H1 (cell line): ENCODE results near the gene BEST2. TPM values are rescaled to one million over a fixed set of nuclear protein-coding genes. Genes with fewer than 3 reads are reported as not detected.

Source experiments
- CTCF ChIA-PET: fragments of 300-600 bp; sonication (Branson Sonifier 250); formaldehyde crosslinking; loops from one replicate; lab custom pipeline; 2021; ENCODE audit not compliant: partially characterized antibody; lab: Charles Lee
- POLR2A ChIA-PET: fragments of 300-600 bp; sonication (Branson Sonifier 250); formaldehyde crosslinking; loops from one replicate; lab custom pipeline; 2021; ENCODE audit warnings: inconsistent platforms; ENCODE audit not compliant: partially characterized antibody; lab: Charles Lee
- DNase-seq, 2 experiments: peaks; one replicate each; pipeline versions ENCODE4 v3.0.0 to v3.0.0-alpha.2; 2010 to 2022; ENCODE audit warnings: low spot score in 2 of 2, low read depth in 1 of 2, mixed read lengths in 1 of 2
- FAIRE-seq: peaks from 2 replicates; lab custom pipeline; 2011; peaks lifted over from hg19 to GRCh38; lab: Jason Lieb, UNC
- H2AFZ ChIP-seq: 2 replicates; pipeline ENCODE4 v1.8.1; 2012; ENCODE audit warnings: low read length, inconsistent platforms
- H2AK5ac ChIP-seq: 2 replicates; pipeline ENCODE4 v1.6.1; 2013; ENCODE audit warnings: low read depth, low read length
- H2BK120ac ChIP-seq: replicated peaks from 2 replicates; pipeline ENCODE3; 2013; ENCODE audit warnings: low read depth, low read length, inconsistent platforms
- H2BK12ac ChIP-seq: 2 replicates; pipeline ENCODE4 v1.6.1; 2013; ENCODE audit warnings: low read depth, low read length
- H2BK15ac ChIP-seq: 2 replicates; pipeline ENCODE4 v1.6.1; 2013; ENCODE audit warnings: low read length
- H2BK20ac ChIP-seq: 2 replicates; pipeline ENCODE4 v1.6.1; 2013; ENCODE audit warnings: low read length
- H2BK5ac ChIP-seq: 2 replicates; pipeline ENCODE4 v1.6.1; 2013; ENCODE audit warnings: low read depth, low read length
- H3K14ac ChIP-seq: 2 replicates; pipeline ENCODE4 v1.6.1; 2013; ENCODE audit warnings: inconsistent platforms; ENCODE audit not compliant: insufficient read length
- H3K18ac ChIP-seq: 2 replicates; pipeline ENCODE4 v1.6.1; 2013; ENCODE audit warnings: low read length; ENCODE audit errors: extremely low read depth
- H3K23ac ChIP-seq: 2 replicates; pipeline ENCODE4 v1.6.1; 2013; ENCODE audit warnings: inconsistent platforms; ENCODE audit not compliant: insufficient read length
- H3K23me2 ChIP-seq: 2 replicates; pipeline ENCODE4 v1.6.1; 2013; ENCODE audit warnings: low read depth, low read length
- H3K27ac ChIP-seq: 2 replicates; pipeline ENCODE4 v1.6.1; 2011; ENCODE audit warnings: low read depth, low read length, inconsistent platforms
- H3K27me3 ChIP-seq, 4 experiments: replicated peaks in 1 of 4; 1 replicate in 1 of 4; 2 replicates in 3 of 4; pipeline versions ENCODE4 v1.6.1 to v1.8.1; 2011 to 2013; ENCODE audit warnings: low read length in 3 of 4, mild to moderate bottlenecking in 3 of 4, inconsistent platforms in 2 of 4, mixed read lengths in 2 of 4, moderate library complexity in 1 of 4; ENCODE audit not compliant: control insufficient read depth in 3 of 4, insufficient read depth in 3 of 4; ENCODE audit errors: extremely low read depth in 1 of 4
- H3K36me3 ChIP-seq, 4 experiments: 2 replicates each; pipeline versions ENCODE4 v1.6.1 to v1.8.1; 2011 to 2013; ENCODE audit warnings: mild to moderate bottlenecking in 4 of 4, low read length in 3 of 4, moderate library complexity in 2 of 4, control low read depth in 1 of 4, inconsistent platforms in 1 of 4; ENCODE audit not compliant: insufficient read depth in 4 of 4, control insufficient read depth in 2 of 4
- H3K4ac ChIP-seq: replicated peaks from 2 replicates; pipeline ENCODE3; 2013; ENCODE audit warnings: low read length, low read depth, mixed read lengths, inconsistent platforms; ENCODE audit not compliant: insufficient read length
- H3K4me1 ChIP-seq, 4 experiments: replicated peaks in 1 of 4; 1 replicate in 1 of 4; 2 replicates in 3 of 4; pipeline versions ENCODE4 v1.6.1 to v1.8.1; 2011 to 2013; ENCODE audit warnings: low read length in 3 of 4, inconsistent platforms in 2 of 4, mixed read lengths in 1 of 4; ENCODE audit not compliant: insufficient read depth in 4 of 4, control insufficient read depth in 3 of 4
- H3K4me2 ChIP-seq, 2 experiments: 2 replicates each; pipeline versions ENCODE4 v1.6.1 to v1.8.1; 2011 to 2013; ENCODE audit warnings: low read depth in 2 of 2, low read length in 2 of 2, control low read depth in 1 of 2, inconsistent platforms in 1 of 2, mild to moderate bottlenecking in 1 of 2; ENCODE audit not compliant: insufficient read depth in 1 of 2
- H3K4me3 ChIP-seq, 4 experiments: fragments of 200-600, 300-600 bp in 1 of 4; sonication (generic), shearing (Covaris generic), sonication (Bioruptor Twin) in 1 of 4; 2 replicates each; pipeline versions ENCODE4 v1.5.1 to v1.8.1; 2011 to 2016; ENCODE audit warnings: low read length in 4 of 4, low read depth in 3 of 4, control low read depth in 2 of 4, inconsistent platforms in 2 of 4, mild to moderate bottlenecking in 2 of 4, mixed read lengths in 1 of 4, moderate library complexity in 1 of 4; ENCODE audit not compliant: insufficient read depth in 2 of 4; ENCODE audit errors: extremely low read depth in 1 of 4
- H3K56ac ChIP-seq: replicated peaks from 2 replicates; pipeline ENCODE3; 2013; ENCODE audit warnings: low read depth, mild to moderate bottlenecking, mixed read lengths, low read length, inconsistent platforms; ENCODE audit not compliant: insufficient read length
- H3K79me1 ChIP-seq: 2 replicates; pipeline ENCODE4 v1.6.1; 2013; ENCODE audit warnings: low read depth, low read length, control low read depth
- H3K79me2 ChIP-seq, 2 experiments: 2 replicates each; pipeline versions ENCODE4 v1.6.1 to v1.8.1; 2012 to 2013; ENCODE audit warnings: low read length in 2 of 2, mild to moderate bottlenecking in 2 of 2, inconsistent platforms in 1 of 2; ENCODE audit not compliant: insufficient read depth in 2 of 2, control insufficient read depth in 1 of 2
- H3K9ac ChIP-seq, 4 experiments: replicated peaks in 1 of 4; 1 replicate in 1 of 4; 2 replicates in 3 of 4; pipeline versions ENCODE4 v1.6.1 to v1.8.1; 2011 to 2013; ENCODE audit warnings: low read depth in 3 of 4, low read length in 3 of 4, control low read depth in 2 of 4, mild to moderate bottlenecking in 2 of 4, moderate library complexity in 2 of 4, inconsistent platforms in 1 of 4; ENCODE audit errors: extremely low read depth in 1 of 4
- H3K9me3 ChIP-seq, 2 experiments: 2 replicates each; pipeline versions ENCODE4 v1.6.1 to v1.8.1; 2012 to 2013; ENCODE audit warnings: mild to moderate bottlenecking in 2 of 2, moderate library complexity in 2 of 2, control low read depth in 1 of 2, inconsistent platforms in 1 of 2, low read depth in 1 of 2, low read length in 1 of 2, mixed read lengths in 1 of 2; ENCODE audit not compliant: insufficient read depth in 2 of 2
- H4K20me1 ChIP-seq, 2 experiments: replicated peaks in 1 of 2; 2 replicates each; pipeline versions ENCODE3 to v1.8.1; 2011 to 2013; ENCODE audit warnings: inconsistent platforms in 2 of 2, low read length in 2 of 2, mild to moderate bottlenecking in 1 of 2; ENCODE audit not compliant: insufficient read depth in 2 of 2, control insufficient read depth in 1 of 2
- H4K5ac ChIP-seq: 2 replicates; pipeline ENCODE4 v1.6.1; 2013; ENCODE audit warnings: low read length, low read depth, mixed read lengths, inconsistent platforms; ENCODE audit not compliant: insufficient read length
- H4K8ac ChIP-seq: 2 replicates; pipeline ENCODE4 v1.8.0; 2013; ENCODE audit warnings: mild to moderate bottlenecking, moderate library complexity, low read length, inconsistent platforms; ENCODE audit not compliant: insufficient read depth; ENCODE audit errors: extremely low read depth
- H4K91ac ChIP-seq: replicated peaks from 2 replicates; pipeline ENCODE3; 2013; ENCODE audit warnings: low read length, mixed read lengths, inconsistent platforms; ENCODE audit not compliant: insufficient read length
- MAFK ChIP-seq: IDR thresholded peaks from 2 replicates; pipeline ENCODE4 v1.6.1; 2012; ENCODE audit warnings: low read depth, mild to moderate bottlenecking, improper control_type of control experiment, low read length
- TBP ChIP-seq: IDR thresholded peaks from 2 replicates; pipeline ENCODE4 v1.6.1; 2011; ENCODE audit warnings: low read depth, low read length, improper control_type of control experiment
- WGBS, 2 experiments: shearing (Covaris generic) in 1 of 2; methylation state at CpG; one replicate each; pipeline versions ENCODE4 v1.1.6 to v1.1.7; 2013 to 2015; ENCODE audit warnings: low lambda C conversion rate in 2 of 2, mixed read lengths in 2 of 2, inconsistent platforms in 1 of 2, low coverage in 1 of 2, missing lambda C conversion rate in 1 of 2; ENCODE audit not compliant: insufficient replicate concordance in 2 of 2, insufficient coverage in 1 of 2, insufficient read length in 1 of 2; ENCODE audit errors: extremely low coverage in 1 of 2, missing lambda C conversion rate in 1 of 2; 5-methylcytosine and 5-hydroxymethylcytosine counted together
- polyA plus RNA-seq, 7 experiments: library from polyadenylated mRNA; depleted of rRNA in 3 of 7; stranded (reverse) in 5 of 7; unstranded in 2 of 7; fragments of >200 nt in 5 of 7; fragments of 200-250 nt in 2 of 7; gene quantifications; 1 replicate in 5 of 7; 2 replicates in 1 of 7; 4 replicates in 1 of 7; pipeline versions ENCODE4 v1.2.1 to v1.2.3, GENCODE V29; 2011 to 2013; ENCODE audit warnings: missing spikeins in 2 of 7, mixed read lengths in 2 of 7
- total RNA-seq: library from RNA; stranded (reverse); fragmentation: NEBNext Ultra II Directional; extraction: Animal tissue kit (Norgen Biotek cat#: 25700); gene quantifications from 2 replicates; pipeline ENCODE4 v1.2.1, GENCODE V29; 2021

The BEST2 gene
- total and polyA plus RNA-seq, 2 of the 8 experiments (the other 6 are each of a cell fraction or from before 2014, with no cell fraction given): 4.6 to 7.3 TPM

GRCh38 chr19:12786141-12786870 lies 34.7 kb downstream of the BEST2 start:
- Histone ChIP-seq H2AK5ac (no peak overlapping the region; the same call in 1 of the 2 replicates), H3K27ac (no peak overlapping the region), H3K36me3 (no peaks in the 10 kb centered on the region), H2BK15ac (no peak overlapping the region), H3K56ac (no peak overlapping the region), H3K79me1 (no peaks in the 10 kb centered on the region; the same call in 1 of the 2 replicates), H3K4me1 (peaks cover 16 to 42% (median 26%) of the 10 kb centered on the region in 4 experiments), H3K18ac (no peak overlapping the region; the same call in none of the 2 replicates), H4K91ac (no peak overlapping the region), H3K9me3 (no peaks in the 10 kb centered on the region), H3K4ac (no peak overlapping the region), H3K79me2 (no peaks in the 10 kb centered on the region), H2BK5ac (peak overlapping the region; percentile 44; the same call in 1 of the 2 replicates), H4K5ac (no peak overlapping the region), H2BK20ac (no peak overlapping the region), H4K20me1 (peaks cover 0 to 1% of the 10 kb centered on the region in 2 experiments), H3K4me2 (no peak overlapping the region), H3K27me3 (peaks cover 0 to 7% (median 4%) of the 10 kb centered on the region in 4 experiments; a peak in 5 of 7 replicates), H3K4me3 (no peak overlapping the region), H3K23ac (no peak overlapping the region), H4K8ac (peak overlapping the region; percentile 69; the same call in 1 of the 2 replicates), H2BK120ac (no peak overlapping the region), H3K9ac (no peak overlapping the region), H3K14ac (no peak overlapping the region), H3K23me2 (peaks cover 24% of the 10 kb centered on the region; the same call in 1 of the 2 replicates), H2BK12ac (peak overlapping the region; percentile 17; the same call in 1 of the 2 replicates), H2AFZ (no peak overlapping the region)
- POLR2A ChIA-PET: interaction anchor here (0.7 to 3.5 kb wide), 6 partner anchors 7 to 14 kb away, joined by 3 to 33 read pairs (median 10); partner anchors contain the start of gene HOOK2
- CTCF ChIA-PET: interaction anchor here (1.3 to 4.5 kb wide), 4 partner anchors 9 to 21 kb away, joined by 3 to 39 read pairs (median 14); no protein-coding TSS in a partner anchor
- no peak for DNase-seq
- TF ChIP-seq MAFK (no peak), TBP (no peak)
- FAIRE-seq: no peak
- WGBS, 2 experiments: 84% methylated on average over 14 of the region's 18 CpGs; no CpG with 5 or more reads in 1 of the 2 experiments
